DMS153 (cell line): ENCODE data around the gene CDK2AP2.
"Not testable (repeated sequence)": the region's sequence is repeated elsewhere in the genome, so short reads cannot be mapped to it uniquely, and the experiment has no call there.

Source experiments
- DNase-seq: peaks from one replicate; lab custom pipeline; 2025; lab: John Stamatoyannopoulos, UW

Gene CDK2AP2

DNA sequence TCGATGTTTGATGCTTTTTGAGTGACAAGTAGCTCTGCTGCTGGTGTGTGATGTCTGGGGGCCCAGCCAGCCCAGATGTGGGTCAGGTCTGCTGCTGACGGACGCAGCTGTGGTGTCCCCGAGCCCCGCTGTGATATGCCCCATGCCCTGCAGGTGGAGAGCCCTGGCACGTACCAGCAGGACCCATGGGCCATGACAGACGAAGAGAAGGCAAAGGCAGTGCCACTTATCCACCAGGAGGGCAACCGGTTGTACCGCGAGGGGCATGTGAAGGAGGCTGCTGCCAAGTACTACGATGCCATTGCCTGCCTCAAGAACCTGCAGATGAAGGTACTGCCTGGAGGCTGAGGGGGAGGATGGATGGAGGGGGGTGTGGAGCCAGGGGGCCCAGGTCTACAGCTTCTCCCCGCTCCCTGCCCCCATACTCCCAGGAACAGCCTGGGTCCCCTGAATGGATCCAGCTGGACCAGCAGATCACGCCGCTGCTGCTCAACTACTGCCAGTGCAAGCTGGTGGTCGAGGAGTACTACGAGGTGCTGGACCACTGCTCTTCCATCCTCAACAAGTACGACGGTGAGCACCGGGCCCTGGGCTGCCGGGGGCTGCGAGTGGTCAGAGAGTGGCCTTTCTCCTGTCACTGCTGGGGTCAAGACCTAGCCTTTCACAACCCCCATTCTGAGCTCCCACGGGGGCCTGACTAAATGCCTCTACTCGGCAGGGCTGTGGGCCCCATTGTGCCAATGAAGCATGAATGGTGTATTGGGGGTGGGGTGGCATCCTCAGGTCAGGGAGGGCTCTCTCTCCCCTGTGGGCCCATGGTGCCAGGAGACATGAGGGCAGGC, 17.9 kb downstream of the CDK2AP2 start:
- DNase-seq: no peak

DNA sequence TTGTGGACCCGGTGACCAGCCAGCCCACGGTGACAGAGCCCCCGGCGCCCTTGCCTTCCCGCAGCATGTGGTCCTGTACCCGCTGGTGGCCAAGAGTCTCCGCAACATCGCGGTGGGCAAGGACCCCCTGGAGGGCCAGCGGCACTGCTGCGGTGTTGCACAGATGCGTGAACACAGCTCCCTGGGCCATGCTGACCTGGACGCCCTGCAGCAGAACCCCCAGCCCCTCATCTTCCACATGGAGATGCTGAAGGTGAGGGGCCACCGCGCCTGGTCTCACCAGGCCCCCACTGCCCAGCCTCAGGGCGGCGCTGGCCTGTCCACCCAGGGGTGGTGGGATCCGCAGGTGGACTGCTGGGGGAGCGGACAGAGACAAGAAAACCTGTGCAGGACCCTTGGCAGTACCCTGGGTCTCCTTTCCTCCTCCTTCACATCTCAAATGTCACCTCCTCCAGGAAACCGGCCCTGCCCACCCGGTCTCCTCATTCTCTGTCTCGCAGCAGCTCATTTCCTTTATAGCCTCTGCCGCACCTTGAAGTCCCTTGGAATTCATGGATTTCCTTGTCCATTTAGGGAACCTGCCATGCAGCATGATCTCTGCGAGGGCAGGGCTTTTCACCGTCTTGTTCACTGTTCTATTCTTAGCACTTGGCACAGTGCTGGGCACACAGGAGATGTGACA, 18.6 kb downstream of the CDK2AP2 start:
- no peak for DNase-seq

- no peak for DNase-seq
These were observed 21.3 kb downstream of the CDK2AP2 start for GRCh38 chr11:67486481-67487195.

GRCh38 chr11:67485873-67486361, 22.0 kb downstream of the CDK2AP2 start:
- DNase-seq: not testable (repeated sequence)

DNA sequence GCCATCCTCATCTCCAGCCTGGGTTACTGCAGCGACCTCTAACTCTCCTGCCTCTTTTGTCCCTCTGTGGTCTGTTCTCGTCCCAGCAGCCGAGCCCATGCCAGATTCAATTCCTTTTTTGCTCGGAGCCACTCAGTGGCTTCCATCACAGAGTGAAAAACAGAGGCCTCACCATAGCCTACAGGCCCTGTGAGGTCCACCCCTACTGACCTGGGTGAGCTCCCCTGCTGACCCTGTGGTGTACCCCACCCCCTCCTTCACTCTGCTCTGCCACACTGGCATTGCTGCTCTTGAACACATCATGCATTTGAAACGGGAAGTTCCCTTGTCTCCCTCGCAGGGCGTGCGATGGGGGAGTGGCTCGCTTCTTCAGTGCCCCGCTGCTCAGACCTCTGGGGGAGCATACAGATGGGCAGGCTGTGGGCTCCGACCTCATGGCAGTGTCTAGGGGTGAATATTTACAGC, 23.1 kb downstream of the CDK2AP2 start:
- no peak for DNase-seq

DNA sequence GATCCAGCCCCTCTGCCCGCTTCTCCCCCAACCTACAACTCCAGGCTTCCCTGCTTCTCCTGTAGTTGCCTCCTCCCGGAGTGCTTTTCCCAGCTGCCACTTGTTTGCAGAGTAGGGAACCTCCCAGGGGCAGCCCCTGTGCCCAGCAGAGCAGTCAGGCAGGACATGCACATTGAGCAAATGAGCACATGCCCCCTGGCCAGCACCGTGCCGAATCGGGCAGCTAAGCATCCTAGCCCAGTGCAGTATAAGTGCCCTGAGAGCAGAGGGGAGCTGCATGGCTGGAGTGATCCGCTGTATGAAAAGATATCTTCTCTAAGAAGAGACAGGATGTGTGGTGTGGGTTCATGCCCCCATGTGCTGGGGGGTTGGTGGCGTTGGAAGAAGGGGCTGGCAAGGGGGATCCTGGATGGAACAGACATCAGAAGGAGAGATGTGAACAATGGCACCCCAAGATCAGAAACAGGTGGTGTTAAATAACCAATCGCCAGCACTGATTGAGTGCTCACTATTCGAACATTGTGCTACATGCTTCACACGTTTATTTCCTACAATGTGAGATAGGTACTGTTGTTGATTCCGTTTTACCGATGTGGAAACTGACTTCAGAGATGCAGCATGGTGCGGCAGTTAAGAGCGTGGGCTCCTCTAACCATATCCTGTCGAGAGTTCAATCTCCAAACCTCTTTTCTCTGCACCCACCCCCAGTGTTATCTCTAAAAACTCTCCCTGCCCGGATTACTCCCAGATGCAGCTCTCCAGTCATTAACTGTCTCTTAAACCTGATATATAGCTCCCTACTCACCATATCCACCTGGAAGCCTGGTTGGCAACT, 23.9 kb downstream of the CDK2AP2 start:
- no peak for DNase-seq

DNA sequence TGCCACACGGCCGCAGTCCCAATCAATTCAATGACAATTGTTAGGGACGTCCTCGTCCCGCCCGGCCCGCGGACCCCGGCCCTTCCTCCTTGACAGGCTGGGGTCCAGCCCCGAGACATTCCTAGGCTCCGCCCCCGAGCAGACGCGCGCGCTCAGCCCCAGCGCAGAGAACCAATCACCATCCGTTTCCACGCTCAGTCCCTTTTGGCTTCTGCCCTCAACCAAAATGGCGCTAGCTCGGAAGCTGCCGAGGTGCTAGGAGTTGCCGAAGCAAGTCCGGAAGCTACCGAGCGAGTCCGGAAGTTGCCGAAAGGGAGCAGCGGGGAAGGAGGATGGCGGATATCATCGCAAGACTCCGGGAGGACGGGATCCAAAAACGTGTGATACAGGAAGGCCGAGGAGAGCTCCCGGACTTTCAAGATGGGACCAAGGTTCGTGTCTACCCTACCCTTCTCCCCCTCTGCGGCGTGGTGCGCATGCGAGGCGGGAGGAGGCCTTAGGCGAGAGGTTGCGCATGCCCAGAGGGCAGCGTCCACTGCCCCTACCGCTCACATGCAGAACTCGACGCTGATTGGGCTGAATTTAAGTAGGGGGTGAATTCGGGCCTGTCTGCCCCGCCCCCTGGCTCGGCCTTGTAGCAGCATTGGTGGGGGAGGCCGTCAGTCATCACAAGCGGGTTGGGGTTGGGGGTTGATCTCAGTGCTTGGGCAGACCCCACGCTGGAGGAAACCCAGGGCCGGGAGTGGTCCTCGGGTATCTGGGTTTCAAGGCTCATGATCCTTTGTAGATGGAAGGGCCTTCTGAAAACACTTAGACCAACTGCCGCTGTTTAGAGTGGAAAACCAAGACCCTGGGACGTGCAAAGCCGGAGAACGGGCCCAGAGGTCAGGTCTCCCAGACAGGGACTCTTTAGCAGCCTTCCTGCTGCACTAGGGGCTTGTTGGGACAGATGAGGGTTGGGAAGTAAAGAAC, 24.8 kb downstream of the CDK2AP2 start, which contains the start of gene AIP:
AIP (plus strand) TSS at position 200 of the 972 bp plus-strand sequence; CDS start at position 333, 133 bp downstream.
- peak; percentile 97 for DNase-seq

GRCh38 chr11:67482275-67482826, 25.6 kb downstream of the CDK2AP2 start:
- DNase-seq: no peak

DNA sequence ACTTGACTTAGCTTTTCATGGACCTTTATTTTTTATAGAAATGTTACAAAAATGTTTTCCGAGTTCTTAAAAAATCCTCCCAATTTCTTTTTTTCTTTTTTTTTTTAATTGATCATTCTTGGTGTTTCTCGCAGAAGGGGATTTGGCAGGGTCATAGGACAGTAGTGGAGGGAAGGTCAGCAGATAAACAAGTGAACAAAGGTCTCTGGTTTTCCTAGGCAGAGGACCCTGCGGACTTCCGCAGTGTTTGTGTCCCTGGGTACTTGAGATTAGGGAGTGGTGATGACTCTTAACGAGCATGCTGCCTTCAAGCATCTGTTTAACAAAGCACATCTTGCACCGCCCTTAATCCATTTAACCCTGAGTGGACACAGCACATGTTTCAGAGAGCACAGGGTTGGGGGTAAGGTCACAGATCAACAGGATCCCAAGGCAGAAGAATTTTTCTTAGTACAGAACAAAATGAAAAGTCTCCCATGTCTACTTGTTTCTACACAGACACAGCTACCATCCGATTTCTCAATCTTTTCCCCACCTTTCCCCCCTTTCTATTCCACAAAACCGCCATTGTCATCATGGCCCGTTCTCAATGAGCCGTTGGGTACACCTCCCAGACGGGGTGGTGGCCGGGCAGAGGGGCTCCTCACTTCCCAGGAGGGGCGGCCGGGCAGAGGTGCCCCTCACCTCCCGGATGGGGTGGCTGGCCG, 30.5 kb downstream of the CDK2AP2 start:
- DNase-seq: not testable (repeated sequence)

- not testable (repeated sequence) for DNase-seq
These were observed 31.3 kb downstream of the CDK2AP2 start for GRCh38 chr11:67476692-67477091.

DNA sequence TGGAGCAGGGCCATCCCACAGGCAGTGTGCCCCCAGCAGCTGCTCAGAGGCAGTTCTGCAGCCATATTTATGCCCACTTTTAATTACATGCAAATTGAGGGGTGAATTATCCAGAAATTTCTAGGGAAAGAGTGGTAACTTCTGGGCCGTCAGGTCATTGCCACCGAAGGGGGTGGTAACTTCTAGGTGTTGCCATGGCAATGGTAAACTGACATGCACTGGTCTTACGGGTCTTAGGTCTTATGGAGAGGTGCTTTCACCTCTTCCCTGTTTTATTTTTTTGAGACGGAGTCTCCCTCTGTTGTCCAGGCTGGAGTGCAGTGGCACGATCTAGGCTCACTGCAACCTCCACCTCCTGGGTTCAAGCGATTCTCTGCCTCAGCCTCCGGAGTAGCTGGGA, 35.1 kb downstream of the CDK2AP2 start:
- no peak for DNase-seq

GRCh38 chr11:67470337-67471002, 37.5 kb downstream of the CDK2AP2 start:
- DNase-seq: no peak

DNA sequence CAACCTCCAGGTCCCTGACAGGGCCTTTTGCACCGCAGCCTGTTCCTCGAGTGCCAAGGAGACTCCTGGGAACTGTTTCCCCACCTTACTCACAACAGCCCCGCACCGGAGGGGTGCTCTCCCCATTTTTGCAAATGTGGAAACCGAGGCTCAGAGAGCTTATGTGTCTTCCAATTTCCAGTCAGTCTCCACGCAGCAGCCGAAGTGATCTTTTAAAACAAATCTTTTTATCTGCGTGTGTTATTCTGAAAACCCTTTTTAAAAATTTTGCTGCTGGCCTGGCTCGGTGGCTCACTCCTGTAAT, 38.5 kb downstream of the CDK2AP2 start:
- DNase-seq: no peak

DNA sequence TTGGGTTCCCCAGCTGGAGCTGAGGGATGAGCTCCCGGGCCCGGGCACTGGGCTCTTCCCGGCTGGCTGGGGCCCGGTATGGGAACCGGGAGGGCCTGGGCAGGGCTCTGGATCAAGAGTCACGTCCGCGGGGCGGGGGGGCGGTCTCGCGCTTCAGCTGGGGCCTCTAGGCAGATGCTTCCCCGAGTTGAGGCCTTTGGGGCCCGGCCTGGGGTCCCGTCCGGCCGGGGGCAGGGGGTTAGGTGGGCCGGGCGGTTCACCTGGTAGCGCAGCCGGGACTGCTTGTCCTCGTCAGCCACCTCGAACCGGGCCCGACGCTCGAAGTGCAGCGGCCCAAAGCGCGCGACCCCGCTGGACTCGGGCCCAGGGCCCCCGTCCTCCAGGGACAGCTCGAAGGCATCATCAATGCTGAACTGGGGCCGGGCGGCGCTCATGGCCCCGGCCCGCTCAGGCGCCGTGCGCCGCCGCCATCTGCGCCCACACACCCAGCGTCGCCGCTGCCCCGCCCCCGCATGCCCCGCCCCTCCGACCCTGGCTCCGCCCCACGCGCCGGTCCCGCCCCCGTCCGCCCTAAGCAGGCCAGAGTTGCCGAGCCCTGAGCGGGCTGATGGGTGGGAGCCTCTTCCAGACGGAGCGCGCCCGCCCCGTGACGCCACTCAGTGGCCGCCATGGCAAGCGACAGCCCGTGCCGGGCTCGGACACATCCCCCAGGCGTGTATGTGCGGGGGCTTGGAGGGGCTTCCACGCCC, 39.0 kb downstream of the CDK2AP2 start, which contains the start of gene TMEM134:
TMEM134 (minus strand) TSS at position 493 of the 749 bp plus-strand sequence; CDS start at position 434, 59 bp downstream.
- DNase-seq: peak; percentile 83

DNA sequence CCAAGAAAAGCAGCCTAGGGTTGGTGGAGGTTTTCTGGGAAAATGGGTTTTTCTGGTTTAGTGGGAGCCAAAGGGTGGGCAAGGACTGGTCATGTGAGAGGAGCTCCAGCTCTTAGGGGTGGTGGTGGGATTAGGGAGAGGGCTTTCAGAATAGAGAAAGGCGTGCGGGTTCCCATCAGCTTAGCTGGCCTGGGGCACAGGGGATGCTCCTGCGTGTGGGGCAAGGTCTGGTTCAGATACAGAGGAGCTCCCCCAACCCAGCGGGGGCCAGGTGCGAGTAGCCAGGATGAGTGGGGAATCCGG, 39.6 kb downstream of the CDK2AP2 start:
- DNase-seq: no peak

GRCh38 chr11:67468056-67468455, 39.9 kb downstream of the CDK2AP2 start:
- DNase-seq: no peak

GRCh38 chr11:67466962-67467771, 40.8 kb downstream of the CDK2AP2 start:
- no peak for DNase-seq
